CD4-positive, alpha-beta T cell treated with Interferon alpha-2 for 1 hour (primary cell): ENCODE results near the gene SLC25A45.

ENCODE experiments used
- DNase-seq, 2 donors: peaks; one replicate each; pipeline ENCODE4 v3.0.0-alpha.2; 2020 to 2022

SLC25A45 gene, protein sequence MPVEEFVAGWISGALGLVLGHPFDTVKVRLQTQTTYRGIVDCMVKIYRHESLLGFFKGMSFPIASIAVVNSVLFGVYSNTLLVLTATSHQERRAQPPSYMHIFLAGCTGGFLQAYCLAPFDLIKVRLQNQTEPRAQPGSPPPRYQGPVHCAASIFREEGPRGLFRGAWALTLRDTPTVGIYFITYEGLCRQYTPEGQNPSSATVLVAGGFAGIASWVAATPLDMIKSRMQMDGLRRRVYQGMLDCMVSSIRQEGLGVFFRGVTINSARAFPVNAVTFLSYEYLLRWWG

DNA sequence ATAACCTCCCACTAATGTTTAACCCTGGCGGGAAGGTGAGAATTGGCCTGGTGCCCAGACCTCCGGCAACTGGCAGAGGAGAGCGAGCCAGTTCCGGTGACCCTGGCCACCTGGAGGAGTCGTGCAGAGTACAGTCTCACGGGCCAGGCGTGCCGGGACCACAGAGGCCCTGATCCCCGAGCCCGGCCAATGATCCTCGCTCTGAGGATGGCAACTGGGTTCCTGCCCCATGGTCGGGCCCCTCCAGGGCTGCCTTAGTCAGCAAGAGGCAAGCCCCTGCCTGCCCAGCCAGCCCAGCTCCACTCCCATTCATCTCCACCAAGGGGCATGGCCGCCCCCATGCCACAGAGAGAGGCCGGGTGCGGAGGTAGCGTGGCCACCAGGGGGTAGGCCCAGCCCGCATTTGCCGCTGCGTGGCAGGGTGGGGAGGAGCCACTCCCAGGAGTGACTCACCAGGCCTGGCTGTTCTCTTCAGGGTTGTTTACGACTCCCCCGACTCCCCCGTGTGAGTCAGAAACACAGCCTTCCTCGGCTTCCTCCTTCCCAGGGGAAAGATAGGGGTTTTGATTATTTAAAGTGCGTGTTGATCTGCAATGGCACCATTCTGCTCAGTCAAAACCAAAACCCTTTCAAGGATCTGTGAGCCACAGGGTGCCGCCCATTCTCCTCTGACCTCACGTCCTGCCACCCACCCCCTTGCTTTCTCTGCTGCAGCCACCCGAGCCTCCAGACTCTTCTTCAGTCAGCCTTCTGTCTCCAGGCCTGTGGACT lies at the start of gene SLC25A45:
TSS of gene SLC25A45 (minus strand) at position 614 of the 771 bp plus-strand sequence. CDS start 695 bp downstream, outside the sequence.
- peak; percentile 89 to 91 for DNase-seq

DNA sequence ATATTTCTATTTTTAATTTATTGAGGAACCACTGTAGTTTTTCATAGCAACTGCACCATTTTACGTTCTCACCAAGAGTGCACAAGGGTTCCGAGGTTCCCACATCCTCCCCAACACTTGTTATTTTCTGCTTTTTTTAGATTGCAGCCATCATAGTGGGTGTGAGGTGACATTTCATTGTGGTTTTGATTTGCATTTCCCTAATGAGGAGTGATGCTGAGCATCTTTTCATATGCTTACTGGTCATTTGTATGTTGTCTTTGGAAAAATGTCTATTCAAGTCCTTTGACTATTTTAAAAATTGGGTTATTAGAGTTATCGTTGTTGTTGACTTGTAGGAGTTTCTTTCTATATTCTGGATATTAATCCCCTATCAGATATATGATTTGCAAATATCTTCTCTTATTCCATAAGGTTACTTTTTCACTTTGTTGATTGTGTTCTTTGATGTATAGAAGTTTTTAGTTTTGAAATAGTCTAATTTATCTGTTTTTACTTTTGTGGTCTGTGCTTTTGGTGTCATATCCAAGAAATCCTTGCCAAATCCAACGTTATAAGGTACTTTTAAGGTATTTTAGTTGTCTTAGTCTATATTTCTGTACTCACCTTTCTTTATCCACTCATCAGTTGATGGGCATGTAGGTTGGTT lies 49.1 kb upstream of the SLC25A45 start:
- peak; percentile 63 to 80 for DNase-seq

DNA sequence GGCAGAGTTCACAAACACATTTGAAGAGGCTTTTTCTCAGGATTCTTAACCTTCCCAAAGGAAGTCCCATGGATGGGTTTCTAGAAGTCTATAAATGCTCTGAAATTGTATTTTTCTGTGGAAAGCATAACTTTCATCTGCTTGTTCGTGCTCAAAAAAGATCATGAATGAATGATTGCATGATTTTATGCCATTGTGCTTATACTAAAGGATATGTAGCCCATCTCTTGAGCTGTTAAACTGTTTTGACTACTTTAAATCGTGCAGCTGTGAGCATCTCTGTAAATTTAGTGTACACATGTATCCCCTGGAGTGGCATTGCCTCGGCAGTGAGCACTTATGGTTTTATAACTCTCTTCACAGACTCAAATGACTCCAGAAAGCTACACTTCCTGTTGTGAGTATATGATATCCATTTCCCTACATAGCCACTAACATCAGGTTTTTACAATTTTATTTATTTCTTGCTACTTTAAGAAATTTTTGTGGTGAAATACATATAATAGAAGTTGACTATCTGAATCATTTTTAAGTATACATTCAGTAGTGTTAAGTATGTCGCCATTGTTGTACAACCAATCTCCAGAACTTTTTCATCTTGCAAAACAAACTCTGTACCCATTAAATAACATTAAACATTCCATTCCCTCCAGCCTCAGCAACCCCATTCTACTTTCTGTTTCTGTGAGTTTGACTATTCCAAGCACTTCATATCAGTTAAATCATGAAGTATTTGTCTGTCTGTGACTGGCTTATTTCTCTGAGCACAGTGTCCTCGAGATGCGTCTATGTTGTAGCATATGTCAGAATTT lies 48.2 kb upstream of the SLC25A45 start:
- peak in 1 of 2 donors; percentile 61 for DNase-seq

DNA sequence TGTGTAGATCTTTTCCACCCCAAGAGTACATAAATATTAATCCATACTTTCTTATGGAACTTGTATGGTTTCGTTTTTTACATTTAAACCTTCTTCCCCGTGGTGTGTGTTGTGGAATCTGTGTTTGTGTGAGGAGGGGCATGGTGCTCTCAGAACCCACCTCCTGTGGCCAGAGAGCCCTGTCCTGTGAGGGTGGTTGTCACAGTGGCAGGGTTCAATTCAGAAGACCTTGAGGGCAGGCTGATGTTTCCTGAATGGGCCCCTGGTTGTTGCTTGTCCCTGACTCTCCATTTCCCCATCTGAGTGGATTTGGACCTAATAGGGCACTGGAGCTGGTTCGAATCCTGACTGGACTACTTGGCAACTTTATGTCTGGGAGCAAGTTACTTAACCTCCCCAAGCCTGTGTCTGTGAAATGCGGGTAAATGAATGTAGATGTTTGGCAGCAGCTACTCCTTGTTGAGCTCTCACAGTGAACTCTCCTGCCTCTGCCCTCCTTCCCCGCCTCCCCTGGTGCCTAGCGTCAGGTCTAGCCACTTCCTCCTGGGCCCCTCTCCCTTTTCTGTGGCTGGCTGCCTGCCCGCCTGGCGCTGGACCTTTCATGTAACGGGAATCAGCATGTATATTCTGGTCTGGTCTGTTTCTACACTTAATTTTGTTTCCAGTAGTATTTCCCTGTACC lies 47.4 kb upstream of the SLC25A45 start:
- DNase-seq = peak; percentile 69 to 78

DNA sequence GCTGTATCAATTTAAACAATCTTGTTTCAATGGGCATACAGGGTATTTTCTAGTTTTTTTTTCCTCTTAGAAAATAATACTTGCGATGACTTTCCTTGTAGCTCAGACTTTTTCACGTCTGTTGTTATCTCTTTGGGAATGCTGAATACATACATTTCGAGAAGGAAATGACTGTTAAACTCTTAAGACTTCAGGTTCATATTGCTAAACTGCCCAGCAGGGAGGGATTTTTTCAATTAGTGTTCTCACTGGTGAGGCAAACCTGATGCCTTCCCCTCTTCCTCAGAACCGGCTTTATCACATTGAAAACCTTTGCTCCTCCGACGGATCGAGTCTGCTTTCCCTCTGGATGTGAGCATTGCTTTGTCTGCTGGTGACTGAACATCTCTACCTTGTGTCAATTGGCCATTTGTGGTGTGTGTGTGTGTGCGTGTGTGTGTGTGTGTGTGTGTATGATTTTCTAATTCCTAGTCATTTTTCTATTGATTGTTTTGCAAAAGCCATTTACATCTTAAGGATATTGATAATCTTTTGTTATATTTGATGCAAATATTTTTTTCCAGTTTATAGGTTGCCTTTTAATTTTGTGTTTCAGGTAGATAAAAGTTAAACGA lies 46.7 kb upstream of the SLC25A45 start:
- DNase-seq = peak in 1 of 2 donors; percentile 65

DNA sequence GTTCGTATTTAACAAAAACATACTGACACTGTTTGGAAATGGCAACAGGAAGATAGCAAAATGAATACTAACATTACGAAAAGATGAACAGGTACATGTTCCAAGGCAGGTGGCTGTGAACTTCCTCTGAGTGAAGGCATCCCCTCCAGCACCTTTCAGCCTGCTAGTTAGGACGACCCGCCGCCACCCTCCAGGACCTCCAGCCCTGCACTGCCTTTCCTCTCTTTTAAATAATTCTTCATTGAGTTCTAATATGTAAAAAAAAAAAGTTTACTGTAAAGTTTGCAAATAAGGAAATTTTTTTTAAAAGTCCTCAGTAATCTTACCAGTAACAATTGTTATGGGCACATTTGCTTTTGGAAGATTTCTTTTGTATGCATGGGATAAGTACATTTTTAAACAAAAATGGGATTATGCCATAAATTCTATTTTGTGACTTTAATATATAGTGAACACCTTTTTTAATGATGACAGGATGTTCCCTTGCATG lies 46.2 kb upstream of the SLC25A45 start:
- DNase-seq = no peak

DNA sequence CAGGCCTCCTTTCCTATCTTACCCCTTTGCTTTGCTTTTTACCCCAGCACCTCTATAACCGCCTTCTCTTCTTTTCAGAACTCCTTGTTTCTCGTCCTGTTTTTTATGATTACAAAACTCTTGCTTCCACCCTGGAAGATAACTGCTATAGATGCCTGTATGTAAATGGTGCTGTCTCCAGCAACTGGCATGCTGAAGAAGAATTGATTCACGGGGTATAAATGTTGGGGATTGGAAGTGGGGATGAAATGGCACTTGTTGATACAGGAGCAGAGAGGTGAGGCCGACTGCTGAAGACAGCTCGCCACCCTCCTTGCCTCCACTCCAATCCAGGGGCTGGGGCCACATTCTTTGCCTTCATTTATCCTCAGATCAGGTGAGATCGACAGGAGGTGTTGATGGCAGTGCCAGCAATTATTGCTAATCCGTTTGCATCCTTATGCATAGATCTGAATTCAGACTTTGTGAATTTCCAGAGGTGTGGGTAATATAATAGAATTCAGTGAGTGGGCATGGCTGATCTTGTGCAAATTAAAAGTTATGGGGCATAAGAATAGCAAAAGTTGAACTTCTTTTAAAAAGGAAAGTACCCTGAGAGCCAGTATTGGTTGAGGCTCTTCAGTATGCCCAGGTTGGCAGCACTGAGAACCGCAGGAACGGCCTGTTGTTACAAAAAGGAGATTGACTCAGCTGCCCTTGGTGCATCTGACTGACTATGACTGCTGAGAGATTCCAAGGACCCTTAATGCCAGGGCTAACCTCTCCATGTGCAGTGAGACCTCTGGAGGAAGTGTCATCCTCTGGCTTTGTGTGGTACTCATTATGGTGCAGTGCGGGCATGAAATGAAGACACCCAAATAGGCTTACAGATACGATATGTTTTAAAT lies 45.5 kb upstream of the SLC25A45 start:
- peak; percentile 56 to 73 for DNase-seq

DNA sequence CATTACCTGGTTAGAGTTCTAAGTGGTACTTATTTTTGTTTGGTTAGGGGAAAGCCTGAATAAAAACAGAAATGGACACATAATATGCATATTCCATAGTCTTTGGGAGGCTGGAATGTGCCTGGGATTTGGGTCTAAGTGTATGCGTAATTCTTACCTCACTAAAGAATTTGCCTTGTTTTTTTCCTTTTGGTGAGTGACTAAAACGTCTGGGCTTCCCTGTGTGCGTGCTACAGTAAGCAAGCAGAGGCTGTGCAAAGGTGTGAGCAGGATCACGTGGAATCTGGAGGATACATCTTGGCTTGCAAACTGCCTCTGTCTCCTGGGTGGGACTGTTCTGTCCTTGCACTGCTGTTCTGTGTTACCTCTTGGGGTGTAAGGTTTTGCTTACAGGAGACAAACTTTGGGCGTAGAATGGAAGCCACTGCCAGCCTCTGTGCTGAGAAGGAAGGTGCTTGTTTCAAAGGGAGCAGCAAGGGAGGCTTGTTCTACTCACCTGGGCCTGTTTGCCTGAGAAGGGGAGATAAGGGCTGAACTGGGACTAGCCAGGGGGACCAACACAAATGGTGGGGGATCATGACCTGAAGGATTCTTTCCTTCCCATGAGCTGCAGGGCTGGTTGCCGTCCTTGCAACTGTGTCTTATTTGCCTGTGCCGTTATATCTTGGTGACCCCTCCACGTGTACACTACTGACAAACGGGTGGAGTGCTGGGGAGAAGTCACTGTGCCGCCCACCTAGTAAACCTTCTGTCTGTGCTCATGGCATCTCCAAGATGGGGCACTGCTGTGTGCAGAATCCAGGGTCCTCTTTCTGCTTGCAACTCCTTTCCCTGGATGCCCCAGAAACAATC lies 44.6 kb upstream of the SLC25A45 start:
- DNase-seq = peak; percentile 74 to 77

DNA sequence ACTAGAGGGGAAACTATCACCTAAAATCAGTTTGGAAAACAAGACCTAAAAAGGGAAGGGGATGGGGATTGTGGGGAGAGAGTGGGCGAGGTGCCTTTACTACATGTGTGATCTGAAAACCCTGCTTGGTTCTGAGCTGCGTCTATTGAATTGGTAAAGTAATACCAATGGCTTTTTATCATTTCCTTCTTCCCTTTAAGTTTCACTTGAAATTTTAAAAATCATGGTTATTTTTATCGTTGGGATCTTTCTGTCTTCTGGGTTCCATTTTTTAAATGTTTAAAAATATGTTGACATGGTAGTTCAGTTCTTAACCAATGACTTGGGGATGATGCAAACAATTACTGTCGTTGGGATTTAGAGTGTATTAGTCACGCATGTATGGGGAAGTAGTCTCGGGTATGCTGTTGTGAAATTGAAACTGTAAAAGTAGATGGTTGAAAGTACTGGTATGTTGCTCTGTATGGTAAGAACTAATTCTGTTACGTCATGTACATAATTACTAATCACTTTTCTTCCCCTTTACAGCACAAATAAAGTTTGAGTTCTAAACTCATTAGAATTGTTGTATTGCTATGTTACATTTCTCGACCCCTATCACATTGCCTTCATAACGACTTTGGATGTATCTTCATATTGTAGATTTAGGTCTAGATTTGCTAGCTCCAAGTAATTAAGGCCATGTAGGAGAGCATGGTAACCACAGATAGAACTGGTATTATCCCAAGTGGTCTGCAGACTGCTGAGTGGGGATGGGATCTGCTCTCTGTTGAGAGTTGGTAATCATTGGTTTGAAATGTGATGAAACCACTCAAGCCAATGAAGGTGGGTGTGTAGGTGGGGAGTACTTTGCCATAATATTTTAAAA lies 43.8 kb upstream of the SLC25A45 start:
- DNase-seq = peak; percentile 68 to 88

DNA sequence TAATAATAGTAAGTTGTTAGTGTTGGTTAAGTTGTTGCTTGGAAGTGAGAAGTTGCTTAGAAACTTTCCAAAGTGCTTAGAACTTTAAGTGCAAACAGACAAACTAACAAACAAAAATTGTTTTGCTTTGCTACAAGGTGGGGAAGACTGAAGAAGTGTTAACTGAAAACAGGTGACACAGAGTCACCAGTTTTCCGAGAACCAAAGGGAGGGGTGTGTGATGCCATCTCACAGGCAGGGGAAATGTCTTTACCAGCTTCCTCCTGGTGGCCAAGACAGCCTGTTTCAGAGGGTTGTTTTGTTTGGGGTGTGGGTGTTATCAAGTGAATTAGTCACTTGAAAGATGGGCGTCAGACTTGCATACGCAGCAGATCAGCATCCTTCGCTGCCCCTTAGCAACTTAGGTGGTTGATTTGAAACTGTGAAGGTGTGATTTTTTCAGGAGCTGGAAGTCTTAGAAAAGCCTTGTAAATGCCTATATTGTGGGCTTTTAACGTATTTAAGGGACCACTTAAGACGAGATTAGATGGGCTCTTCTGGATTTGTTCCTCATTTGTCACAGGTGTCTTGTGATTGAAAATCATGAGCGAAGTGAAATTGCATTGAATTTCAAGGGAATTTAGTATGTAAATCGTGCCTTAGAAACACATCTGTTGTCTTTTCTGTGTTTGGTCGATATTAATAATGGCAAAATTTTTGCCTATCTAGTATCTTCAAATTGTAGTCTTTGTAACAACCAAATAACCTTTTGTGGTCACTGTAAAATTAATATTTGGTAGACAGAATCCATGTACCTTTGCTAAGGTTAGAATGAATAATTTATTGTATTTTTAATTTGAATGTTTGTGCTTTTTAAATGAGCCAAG lies 42.9 kb upstream of the SLC25A45 start:
- peak; percentile 95 to 97 for DNase-seq

DNA sequence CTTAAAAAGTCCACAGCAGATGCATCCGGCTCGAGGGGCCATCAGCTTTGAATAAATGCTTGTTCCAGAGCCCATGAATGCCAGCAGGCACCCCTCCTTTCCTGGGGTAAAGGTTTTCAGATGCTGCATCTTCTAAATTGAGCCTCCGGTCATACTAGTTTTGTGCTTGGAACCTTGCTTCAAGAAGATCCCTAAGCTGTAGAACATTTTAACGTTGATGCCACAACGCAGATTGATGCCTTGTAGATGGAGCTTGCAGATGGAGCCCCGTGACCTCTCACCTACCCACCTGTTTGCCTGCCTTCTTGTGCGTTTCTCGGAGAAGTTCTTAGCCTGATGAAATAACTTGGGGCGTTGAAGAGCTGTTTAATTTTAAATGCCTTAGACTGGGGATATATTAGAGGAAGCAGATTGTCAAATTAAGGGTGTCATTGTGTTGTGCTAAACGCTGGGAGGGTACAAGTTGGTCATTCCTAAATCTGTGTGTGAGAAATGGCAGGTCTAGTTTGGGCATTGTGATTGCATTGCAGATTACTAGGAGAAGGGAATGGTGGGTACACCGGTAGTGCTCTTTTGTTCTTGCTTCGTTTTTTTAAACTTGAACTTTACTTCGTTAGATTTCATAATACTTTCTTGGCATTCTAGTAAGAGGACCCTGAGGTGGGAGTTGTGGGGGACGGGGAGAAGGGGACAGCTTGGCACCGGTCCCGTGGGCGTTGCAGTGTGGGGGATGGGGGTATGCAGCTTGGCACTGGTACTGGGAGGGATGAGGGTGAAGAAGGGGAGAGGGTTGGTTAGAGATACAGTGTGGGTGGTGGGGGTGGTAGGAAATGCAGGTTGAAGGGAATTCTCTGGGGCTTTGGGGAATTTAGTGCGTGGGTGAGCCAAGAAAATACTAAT lies 42.0 kb upstream of the SLC25A45 start:
- DNase-seq = peak; percentile 81 to 83

DNA sequence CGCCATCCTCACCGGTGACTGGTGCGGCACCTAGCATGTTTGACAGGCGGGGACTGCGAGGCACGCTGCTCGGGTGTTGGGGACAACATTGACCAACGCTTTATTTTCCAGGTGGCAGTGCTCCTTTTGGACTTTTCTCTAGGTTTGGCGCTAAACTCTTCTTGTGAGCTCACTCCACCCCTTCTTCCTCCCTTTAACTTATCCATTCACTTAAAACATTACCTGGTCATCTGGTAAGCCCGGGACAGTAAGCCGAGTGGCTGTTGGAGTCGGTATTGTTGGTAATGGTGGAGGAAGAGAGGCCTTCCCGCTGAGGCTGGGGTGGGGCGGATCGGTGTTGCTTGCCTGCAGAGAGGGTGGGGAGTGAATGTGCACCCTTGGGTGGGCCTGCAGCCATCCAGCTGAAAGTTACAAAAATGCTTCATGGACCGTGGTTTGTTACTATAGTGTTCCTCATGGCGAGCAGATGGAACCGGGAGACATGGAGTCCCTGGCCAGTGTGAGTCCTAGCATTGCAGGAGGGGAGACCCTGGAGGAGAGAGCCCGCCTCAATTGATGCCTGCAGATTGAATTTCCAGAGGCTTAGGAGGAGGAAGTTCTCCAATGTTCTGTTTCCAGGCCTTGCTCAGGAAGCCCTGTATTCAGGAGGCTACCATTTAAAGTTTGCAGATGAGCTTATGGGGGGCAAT lies 41.2 kb upstream of the SLC25A45 start:
- peak; percentile 43 to 60 for DNase-seq

DNA sequence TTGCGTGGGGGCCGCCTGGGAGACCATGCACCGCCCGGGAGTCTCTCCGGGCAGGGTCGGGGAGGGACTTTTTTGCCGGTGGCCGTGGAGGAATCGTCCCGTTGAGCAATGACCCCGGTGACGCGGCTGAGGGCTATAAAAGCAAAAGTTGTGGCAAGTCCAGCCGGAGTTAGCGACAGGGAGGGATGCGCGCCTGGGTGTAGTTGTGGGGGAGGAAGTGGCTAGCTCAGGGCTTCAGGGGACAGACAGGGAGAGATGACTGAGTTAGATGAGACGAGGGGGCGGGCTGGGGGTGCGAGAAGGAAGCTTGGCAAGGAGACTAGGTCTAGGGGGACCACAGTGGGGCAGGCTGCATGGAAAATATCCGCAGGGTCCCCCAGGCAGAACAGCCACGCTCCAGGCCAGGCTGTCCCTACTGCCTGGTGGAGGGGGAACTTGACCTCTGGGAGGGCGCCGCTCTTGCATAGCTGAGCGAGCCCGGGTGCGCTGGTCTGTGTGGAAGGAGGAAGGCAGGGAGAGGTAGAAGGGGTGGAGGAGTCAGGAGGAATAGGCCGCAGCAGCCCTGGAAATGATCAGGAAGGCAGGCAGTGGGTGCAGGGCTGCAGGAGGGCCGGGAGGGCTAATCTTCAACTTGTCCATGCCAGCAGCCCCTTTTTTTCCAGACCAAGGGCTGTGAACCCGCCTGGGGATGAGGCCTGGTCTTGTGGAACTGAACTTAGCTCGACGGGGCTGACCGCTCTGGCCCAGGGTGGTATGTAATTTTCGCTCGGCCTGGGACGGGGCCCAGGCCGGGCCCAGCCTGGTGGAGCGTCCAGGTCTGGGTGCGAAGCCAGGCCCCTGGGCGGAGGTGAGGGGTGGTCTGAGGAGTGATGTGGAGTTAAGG lies 40.4 kb upstream of the SLC25A45 start, which contains the start of gene NEAT1:
TSS of gene NEAT1 (plus strand) at position 166 of the 883 bp plus-strand sequence.
- peak; percentile 94 to 96 for DNase-seq
